ENCODE measurements around the gene TMPRSS9.

GRCh38 chr19:2338751-2339643 lies 21.1 kb upstream of the TMPRSS9 start:
- TF ChIP-seq CTCF (IDR thresholded peaks at IDR 0.05) (no peak), POLR2A (IDR thresholded peaks at IDR 0.05) (no peak)

Measured in Peyer's patch (tissue), 4 donors.